CD4-positive, alpha-beta memory T cell (primary cell): ENCODE measurements around the gene KIAA1191. TPM values are rescaled to one million over a fixed set of nuclear protein-coding genes. Genes with fewer than 3 reads are reported as not detected.

ENCODE experiments used
- CTCF ChIA-PET: fragments of 350-600 bp; sonication (Branson Sonifier 250); formaldehyde crosslinking; loops from one replicate; lab custom pipeline; 2021; ENCODE audit warnings: inconsistent platforms; ENCODE audit not compliant: partially characterized antibody; lab: Charles Lee
- POLR2A ChIA-PET: fragments of 350-600 bp; sonication (Branson Sonifier 250); formaldehyde crosslinking; loops from one replicate; lab custom pipeline; 2021; ENCODE audit not compliant: partially characterized antibody; lab: Charles Lee
- DNase-seq, 5 donors: peaks; one replicate each; pipeline versions ENCODE4 v3.0.0 to v3.0.0-alpha.2; 2020 to 2022; ENCODE audit warnings: mixed read lengths in 1 of 5
- H3K27ac ChIP-seq: one replicate; pipeline ENCODE4 v1.7.0; 2013; ENCODE audit warnings: low read depth, low read length
- H3K27me3 ChIP-seq: 2 replicates; pipeline ENCODE4 v1.7.0; 2013; ENCODE audit warnings: mild to moderate bottlenecking, low read length, moderate library complexity; ENCODE audit not compliant: insufficient read depth
- H3K36me3 ChIP-seq: 2 replicates; pipeline ENCODE4 v1.7.0; 2013; ENCODE audit warnings: mild to moderate bottlenecking, low read length, moderate library complexity; ENCODE audit not compliant: insufficient read depth
- H3K4me1 ChIP-seq: 2 replicates; pipeline ENCODE4 v1.7.0; 2013; ENCODE audit warnings: mild to moderate bottlenecking, low read length, moderate library complexity; ENCODE audit not compliant: insufficient read depth
- H3K4me3 ChIP-seq, 2 donors: one replicate each; pipeline ENCODE4 v1.7.0; 2013; ENCODE audit warnings: low read length in 2 of 2, mild to moderate bottlenecking in 1 of 2
- H3K9me3 ChIP-seq, 2 donors: one replicate each; pipeline ENCODE4 v1.7.0; 2013; ENCODE audit warnings: low read length in 2 of 2, control low read depth in 1 of 2; ENCODE audit not compliant: control insufficient read depth in 1 of 2
- H3K27ac Mint-ChIP-seq, 7 donors: one replicate each; pipeline ENCODE4 v1.8.0; 2020 to 2021; ENCODE audit warnings: mixed read lengths in 7 of 7, mild to moderate bottlenecking in 6 of 7, inconsistent platforms in 3 of 7, moderate library complexity in 3 of 7
- H3K27me3 Mint-ChIP-seq, 2 donors: one replicate each; pipeline ENCODE4 v1.8.0; 2020 to 2021; ENCODE audit warnings: mixed read lengths in 2 of 2
- H3K36me3 Mint-ChIP-seq, 2 donors: one replicate each; pipeline ENCODE4 v1.8.0; 2020 to 2021; ENCODE audit warnings: mixed read lengths in 2 of 2, inconsistent platforms in 1 of 2, mild to moderate bottlenecking in 1 of 2
- H3K4me1 Mint-ChIP-seq, 4 donors: one replicate each; pipeline ENCODE4 v1.8.0; 2020 to 2021; ENCODE audit warnings: mixed read lengths in 4 of 4, mild to moderate bottlenecking in 1 of 4
- H3K4me3 Mint-ChIP-seq, 8 donors: one replicate each; pipeline ENCODE4 v1.8.0; 2020 to 2021; ENCODE audit warnings: mixed read lengths in 8 of 8, mild to moderate bottlenecking in 7 of 8, moderate library complexity in 6 of 8, inconsistent platforms in 3 of 8
- H3K9me3 Mint-ChIP-seq, 8 donors: one replicate each; pipeline ENCODE4 v1.8.0; 2020 to 2021; ENCODE audit warnings: mixed read lengths in 8 of 8, mild to moderate bottlenecking in 5 of 8, inconsistent platforms in 3 of 8, moderate library complexity in 1 of 8
- intact Hi-C: fragments of 100-400 bp; cut with micrococcal nuclease; formaldehyde crosslinking; loops from one replicate; pipeline ENCODE4 v1.15.1; 2023
- polyA plus RNA-seq, 2 donors: library from polyadenylated mRNA; unstranded; fragments of 300-500 nt; fragmentation: Illumina TruSeq; gene quantifications; one replicate each; pipeline ENCODE4 v1.2.3, GENCODE V29; 2021
- total RNA-seq, 2 experiments: library from RNA; stranded (reverse); gene quantifications; one replicate each; pipeline ENCODE4 v1.2.3, GENCODE V29; 2021

The KIAA1191 gene
- total and polyA plus RNA-seq, 4 experiments from 2014 or later = 53.6 to 76.6 (median 72.4) TPM

GRCh38 chr5:176352116-176352878 lies 9.3 kb downstream of the KIAA1191 start:
- Mint-ChIP-seq H3K27ac (peak overlapping the region in 3 of 7 donors; percentile 8 to 80 (median 44)), H3K9me3 (no peaks in the 10 kb centered on the region), H3K27me3 (no peaks in the 10 kb centered on the region), H3K4me3 (no peak overlapping the region), H3K4me1 (peaks cover 12 to 29% (median 20%) of the 10 kb centered on the region in 4 donors), H3K36me3 (peaks cover 46 to 91% of the 10 kb centered on the region in 2 donors)
- H3K4me1 ChIP-seq = no peaks in the 10 kb centered on the region
- H3K9me3 ChIP-seq = no peaks in the 10 kb centered on the region
- POLR2A ChIA-PET = interaction anchor here (0.7 to 3.8 kb wide), 2 partner anchors 10 to 190 kb away, joined by 3 to 19 read pairs; partner anchors contain the start of gene KIAA1191
- no peaks in the 10 kb centered on the region for H3K27me3 ChIP-seq
- H3K27ac ChIP-seq = no peak overlapping the region
- no peak overlapping the region for H3K4me3 ChIP-seq
- H3K36me3 ChIP-seq = peaks cover 69% of the 10 kb centered on the region
- no peak for DNase-seq
- CTCF ChIA-PET = interaction anchor here (0.8 kb wide), 1 partner anchor 10 kb away, joined by 4 read pairs; the partner anchor contains the start of gene KIAA1191
- intact Hi-C loops = no loop called here

- CTCF ChIA-PET = no interaction called here
- peak overlapping the region in 2 of 7 donors; percentile 54 to 62 for H3K27ac Mint-ChIP-seq
These were observed 11.1 kb downstream of the KIAA1191 start for GRCh38 chr5:176350416-176350815.

GRCh38 chr5:176342766-176343458 lies 18.7 kb downstream of the KIAA1191 start:
- Mint-ChIP-seq H3K27me3 (no peaks in the 10 kb centered on the region), H3K36me3 (peaks cover 13 to 58% of the 10 kb centered on the region in 2 donors), H3K4me1 (no peaks in the 10 kb centered on the region), H3K9me3 (no peaks in the 10 kb centered on the region), H3K4me3 (no peak overlapping the region), H3K27ac (peak overlapping the region in 5 of 7 donors; percentile 10 to 63 (median 18))
- H3K27ac ChIP-seq = no peak overlapping the region
- H3K9me3 ChIP-seq = no peaks in the 10 kb centered on the region
- DNase-seq = no peak
- H3K4me1 ChIP-seq = no peaks in the 10 kb centered on the region
- H3K27me3 ChIP-seq = no peaks in the 10 kb centered on the region
- POLR2A ChIA-PET = interaction anchor here (0.9 kb wide), 1 partner anchor 19 kb away, joined by 3 read pairs; the partner anchor contains the start of gene KIAA1191
- CTCF ChIA-PET = interaction anchor here (0.6 kb wide), 1 partner anchor 80 kb away, joined by 3 read pairs; no protein-coding TSS in a partner anchor
- H3K36me3 ChIP-seq = peaks cover 22% of the 10 kb centered on the region
- intact Hi-C loops = no loop called here
- H3K4me3 ChIP-seq = no peak overlapping the region

More at GRCh38 chr5:176350416-176350815, 11.1 kb downstream of the KIAA1191 start:
- Histone ChIP-seq H3K4me3 (no peak overlapping the region), H3K36me3 (peaks cover 77% of the 10 kb centered on the region), H3K27ac (no peak overlapping the region), H3K9me3 (no peaks in the 10 kb centered on the region), H3K4me1 (no peaks in the 10 kb centered on the region), H3K27me3 (no peaks in the 10 kb centered on the region)
- intact Hi-C loops = no loop called here
- Mint-ChIP-seq H3K4me3 (no peak overlapping the region), H3K4me1 (peaks cover 8 to 24% (median 14%) of the 10 kb centered on the region in 4 donors), H3K9me3 (no peaks in the 10 kb centered on the region), H3K36me3 (peaks cover 45 to 90% of the 10 kb centered on the region in 2 donors), H3K27me3 (no peaks in the 10 kb centered on the region)
- no peak for DNase-seq
- POLR2A ChIA-PET = interaction anchor here (3.8 kb wide), 1 partner anchor 11 kb away, joined by 19 read pairs; the partner anchor contains the start of gene KIAA1191

- intact Hi-C loops = no loop called here
- no peak overlapping the region for H3K27ac ChIP-seq
- no peak for DNase-seq
- Mint-ChIP-seq H3K9me3 (no peaks in the 10 kb centered on the region), H3K4me1 (no peaks in the 10 kb centered on the region), H3K36me3 (peaks cover 12 to 56% of the 10 kb centered on the region in 2 donors), H3K4me3 (no peak overlapping the region), H3K27me3 (no peaks in the 10 kb centered on the region), H3K27ac (peak overlapping the region in 4 of 7 donors; percentile 12 to 45 (median 21))
- peaks cover 21% of the 10 kb centered on the region for H3K36me3 ChIP-seq
- ChIA-PET POLR2A (no interaction called here), CTCF (no interaction called here)
- H3K4me3 ChIP-seq = no peak overlapping the region
- no peaks in the 10 kb centered on the region for H3K9me3 ChIP-seq
- H3K27me3 ChIP-seq = no peaks in the 10 kb centered on the region
- H3K4me1 ChIP-seq = no peaks in the 10 kb centered on the region
These were observed 19.4 kb downstream of the KIAA1191 start for GRCh38 chr5:176342158-176342483.

GRCh38 chr5:176341325-176342157 lies 20.0 kb downstream of the KIAA1191 start:
- Histone ChIP-seq H3K4me1 (no peaks in the 10 kb centered on the region), H3K9me3 (no peaks in the 10 kb centered on the region), H3K27ac (no peak overlapping the region), H3K36me3 (peaks cover 16% of the 10 kb centered on the region), H3K27me3 (no peaks in the 10 kb centered on the region), H3K4me3 (no peak overlapping the region)
- Mint-ChIP-seq H3K27me3 (no peaks in the 10 kb centered on the region), H3K9me3 (no peaks in the 10 kb centered on the region), H3K27ac (peak overlapping the region in 5 of 7 donors; percentile 45 to 75 (median 56)), H3K4me1 (no peaks in the 10 kb centered on the region), H3K4me3 (no peak overlapping the region), H3K36me3 (peaks cover 17 to 57% of the 10 kb centered on the region in 2 donors)
- ChIA-PET CTCF (no interaction called here), POLR2A (no interaction called here)
- no peak for DNase-seq
- intact Hi-C loops = no loop called here

GRCh38 chr5:176339304-176339703 lies 22.3 kb downstream of the KIAA1191 start:
- intact Hi-C loops = no loop called here
- no peaks in the 10 kb centered on the region for H3K27me3 Mint-ChIP-seq
- no peaks in the 10 kb centered on the region for H3K4me1 Mint-ChIP-seq
- ChIA-PET POLR2A (no interaction called here), CTCF (no interaction called here)
- Histone ChIP-seq H3K27me3 (no peaks in the 10 kb centered on the region), H3K9me3 (no peaks in the 10 kb centered on the region), H3K4me1 (no peaks in the 10 kb centered on the region), H3K4me3 (no peak overlapping the region), H3K36me3 (peaks cover 7% of the 10 kb centered on the region), H3K27ac (no peak overlapping the region)
- H3K36me3 Mint-ChIP-seq = peaks cover 27 to 50% of the 10 kb centered on the region in 2 donors
- H3K4me3 Mint-ChIP-seq = no peak overlapping the region
- peaks cover 0 to 4% (median under 1%) of the 10 kb centered on the region in 8 donors for H3K9me3 Mint-ChIP-seq
- peak overlapping the region in 1 of 7 donors; percentile 5 for H3K27ac Mint-ChIP-seq
- no peak for DNase-seq
